ENCODE results near the gene SLCO4C1. TPM values are rescaled to one million over a fixed set of nuclear protein-coding genes. Genes with fewer than 3 reads are reported as not detected.

The SLCO4C1 gene
- total RNA-seq, 1 donor from 2014 or later, result 18.0 TPM

DNA sequence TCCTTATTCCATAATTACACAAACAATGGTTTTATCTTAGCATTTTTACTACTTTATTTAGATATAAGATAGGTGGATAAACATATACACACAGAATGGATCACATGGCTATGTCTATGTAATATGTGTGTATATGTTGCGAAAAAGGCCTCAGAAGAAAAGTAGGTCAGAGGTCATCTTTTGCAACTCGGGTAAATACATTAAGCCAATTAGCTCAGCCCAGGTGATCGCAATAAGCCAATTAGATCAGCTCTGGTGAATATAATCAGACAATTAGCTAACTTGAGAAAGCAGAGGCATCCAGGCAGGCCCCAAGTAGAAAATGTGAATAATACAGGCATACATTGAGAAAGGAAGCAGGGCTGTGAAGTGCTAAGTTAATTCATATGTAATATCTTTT lies 24.3 kb downstream of the SLCO4C1 start:
- Mint-ChIP-seq H3K27ac (ENCODE audit: unreplicated experiment) (no peak overlapping the region), H3K36me3 (ENCODE audit: low read depth, unreplicated experiment) (peaks cover 16% of the 10 kb centered on the region)
- TF ChIP-seq, protein P1, sequence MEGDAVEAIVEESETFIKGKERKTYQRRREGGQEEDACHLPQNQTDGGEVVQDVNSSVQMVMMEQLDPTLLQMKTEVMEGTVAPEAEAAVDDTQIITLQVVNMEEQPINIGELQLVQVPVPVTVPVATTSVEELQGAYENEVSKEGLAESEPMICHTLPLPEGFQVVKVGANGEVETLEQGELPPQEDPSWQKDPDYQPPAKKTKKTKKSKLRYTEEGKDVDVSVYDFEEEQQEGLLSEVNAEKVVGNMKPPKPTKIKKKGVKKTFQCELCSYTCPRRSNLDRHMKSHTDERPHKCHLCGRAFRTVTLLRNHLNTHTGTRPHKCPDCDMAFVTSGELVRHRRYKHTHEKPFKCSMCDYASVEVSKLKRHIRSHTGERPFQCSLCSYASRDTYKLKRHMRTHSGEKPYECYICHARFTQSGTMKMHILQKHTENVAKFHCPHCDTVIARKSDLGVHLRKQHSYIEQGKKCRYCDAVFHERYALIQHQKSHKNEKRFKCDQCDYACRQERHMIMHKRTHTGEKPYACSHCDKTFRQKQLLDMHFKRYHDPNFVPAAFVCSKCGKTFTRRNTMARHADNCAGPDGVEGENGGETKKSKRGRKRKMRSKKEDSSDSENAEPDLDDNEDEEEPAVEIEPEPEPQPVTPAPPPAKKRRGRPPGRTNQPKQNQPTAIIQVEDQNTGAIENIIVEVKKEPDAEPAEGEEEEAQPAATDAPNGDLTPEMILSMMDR (IDR thresholded peaks at IDR 0.05; ENCODE audit: unreplicated experiment), result no peak

DNA sequence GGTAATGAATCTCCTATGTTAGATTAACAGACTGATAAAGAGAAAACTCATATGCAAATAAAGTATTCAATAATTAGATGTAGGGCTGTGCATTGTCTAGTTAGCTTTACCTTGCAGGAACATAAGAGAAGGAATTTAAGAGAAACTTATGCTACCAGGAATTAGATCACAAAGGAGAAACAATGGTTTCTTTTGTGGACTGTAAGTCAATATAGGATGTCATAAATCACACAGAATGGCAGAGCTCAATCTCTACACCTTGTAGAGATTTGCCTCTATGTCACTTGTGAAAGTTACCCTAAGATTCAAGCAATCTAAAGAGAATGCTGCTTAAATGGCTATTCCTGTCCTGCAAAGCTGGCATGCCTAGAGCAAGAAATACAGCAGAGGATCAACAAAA lies 26.0 kb downstream of the SLCO4C1 start:
- Mint-ChIP-seq H3K4me1 (ENCODE audit: unreplicated experiment) (peaks cover 2% of the 10 kb centered on the region), H3K36me3 (ENCODE audit: low read depth, unreplicated experiment) (peaks cover 22% of the 10 kb centered on the region), H3K9me3 (ENCODE audit: unreplicated experiment) (no peaks in the 10 kb centered on the region), H3K27me3 (ENCODE audit: unreplicated experiment) (no peaks in the 10 kb centered on the region), H3K27ac (ENCODE audit: unreplicated experiment) (no peak overlapping the region), H3K4me3 (ENCODE audit: unreplicated experiment) (no peak overlapping the region)
- DNase-seq (ENCODE audit: low spot score), result no peak
- TF ChIP-seq, protein P1 (IDR thresholded peaks at IDR 0.05; ENCODE audit: unreplicated experiment), result no peak

More for the DNA sequence above, 24.3 kb downstream of the SLCO4C1 start:
- H3K4me3 Mint-ChIP-seq (ENCODE audit: unreplicated experiment), result no peak overlapping the region
- no peaks in the 10 kb centered on the region for H3K27me3 Mint-ChIP-seq (ENCODE audit: unreplicated experiment)
- peaks cover 2% of the 10 kb centered on the region for H3K4me1 Mint-ChIP-seq (ENCODE audit: unreplicated experiment)
- DNase-seq (ENCODE audit: low spot score), result no peak
- H3K9me3 Mint-ChIP-seq (ENCODE audit: unreplicated experiment), result no peaks in the 10 kb centered on the region

DNA sequence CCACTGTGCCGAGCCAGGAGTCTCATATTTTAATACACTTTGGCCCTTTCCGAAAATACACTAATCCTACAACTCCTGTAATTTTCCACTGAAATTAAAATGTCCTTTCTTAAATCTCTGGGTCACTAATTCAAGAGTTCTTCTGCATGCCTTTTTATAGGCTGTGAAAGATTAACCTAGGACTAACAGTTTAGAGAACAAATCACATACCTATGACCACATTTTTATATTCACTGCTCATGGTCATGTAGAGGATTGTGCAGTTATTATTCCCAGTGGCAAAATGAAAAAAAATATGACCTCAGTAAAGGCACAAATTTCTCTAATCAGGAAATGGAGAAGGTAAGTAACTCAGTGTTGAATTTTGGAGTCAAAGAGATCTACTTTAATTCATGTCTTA lies 33.4 kb downstream of the SLCO4C1 start:
- Mint-ChIP-seq H3K9me3 (ENCODE audit: unreplicated experiment) (no peaks in the 10 kb centered on the region), H3K27ac (ENCODE audit: unreplicated experiment) (no peak overlapping the region), H3K36me3 (ENCODE audit: low read depth, unreplicated experiment) (peaks cover 7% of the 10 kb centered on the region), H3K4me1 (ENCODE audit: unreplicated experiment) (no peaks in the 10 kb centered on the region), H3K4me3 (ENCODE audit: unreplicated experiment) (no peak overlapping the region), H3K27me3 (ENCODE audit: unreplicated experiment) (no peaks in the 10 kb centered on the region)
- TF ChIP-seq, protein P1 (IDR thresholded peaks at IDR 0.05; ENCODE audit: unreplicated experiment), result no peak
- DNase-seq (ENCODE audit: low spot score), result no peak

DNA sequence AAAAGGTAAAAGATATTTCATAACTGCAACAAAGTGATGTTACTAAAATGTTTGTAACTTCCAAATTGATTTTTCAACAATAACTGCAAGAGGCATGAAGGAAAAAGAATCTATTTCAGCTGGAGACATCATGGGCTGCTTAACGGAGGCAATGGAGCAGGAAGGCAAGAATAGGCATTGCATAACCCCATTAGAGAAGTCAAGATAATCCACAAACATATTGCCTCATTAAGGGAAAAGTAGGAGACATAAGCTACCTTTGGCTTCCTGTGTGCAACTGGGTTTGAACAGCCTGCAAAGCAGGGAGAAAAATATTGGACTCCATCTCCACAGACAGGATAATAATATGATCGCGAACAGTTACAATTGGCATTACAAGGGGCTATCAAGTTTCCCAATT lies 46.7 kb downstream of the SLCO4C1 start:
- no peak for DNase-seq (ENCODE audit: low spot score)
- Mint-ChIP-seq H3K9me3 (ENCODE audit: unreplicated experiment) (no peaks in the 10 kb centered on the region), H3K36me3 (ENCODE audit: low read depth, unreplicated experiment) (no peaks in the 10 kb centered on the region), H3K4me1 (ENCODE audit: unreplicated experiment) (no peaks in the 10 kb centered on the region), H3K4me3 (ENCODE audit: unreplicated experiment) (no peak overlapping the region), H3K27ac (ENCODE audit: unreplicated experiment) (no peak overlapping the region), H3K27me3 (ENCODE audit: unreplicated experiment) (no peaks in the 10 kb centered on the region)
- TF ChIP-seq, protein P1 (IDR thresholded peaks at IDR 0.05; ENCODE audit: unreplicated experiment), result no peak

DNA sequence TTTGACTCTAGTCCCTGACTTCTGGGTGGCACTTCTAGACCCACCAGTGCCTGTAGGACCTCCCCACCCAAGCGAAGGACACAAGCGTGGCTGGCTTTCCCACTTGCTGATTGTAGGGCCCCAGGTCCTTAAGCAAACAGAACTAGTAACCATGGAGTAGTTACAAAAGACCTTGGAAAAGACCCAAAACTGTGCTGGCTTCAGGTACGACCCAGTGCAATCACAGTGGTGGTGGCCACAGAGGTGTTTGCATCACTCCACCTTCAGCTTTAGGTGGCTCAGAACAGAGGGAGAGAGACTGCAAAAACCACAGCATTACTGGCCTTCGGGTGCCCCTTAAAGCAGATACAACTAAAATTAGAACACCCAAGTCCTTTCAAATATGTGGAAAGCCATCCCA lies 52.9 kb downstream of the SLCO4C1 start:
- Mint-ChIP-seq H3K9me3 (ENCODE audit: unreplicated experiment) (no peaks in the 10 kb centered on the region), H3K27ac (ENCODE audit: unreplicated experiment) (no peak overlapping the region), H3K27me3 (ENCODE audit: unreplicated experiment) (no peaks in the 10 kb centered on the region), H3K4me3 (ENCODE audit: unreplicated experiment) (no peak overlapping the region), H3K36me3 (ENCODE audit: low read depth, unreplicated experiment) (no peaks in the 10 kb centered on the region), H3K4me1 (ENCODE audit: unreplicated experiment) (no peaks in the 10 kb centered on the region)
- DNase-seq (ENCODE audit: low spot score), result no peak
- TF ChIP-seq, protein P1 (IDR thresholded peaks at IDR 0.05; ENCODE audit: unreplicated experiment), result no peak

Measured in endothelial cell (in vitro differentiated cells).